HG02571 (cell line): ENCODE results near the gene PGAM1.
"Not testable (repeated sequence)": the region's sequence is repeated elsewhere in the genome, so short reads cannot be mapped to it uniquely, and the experiment has no call there.

ENCODE experiments used
- ATAC-seq: cut with Tn5 transposase; IDR thresholded peaks from one replicate; pipeline ENCODE4 v1.9.1; 2021; ENCODE audit warnings: mild to moderate bottlenecking, moderate library complexity; ENCODE audit not compliant: unreplicated experiment

The PGAM1 gene

GRCh38 chr10:97454330-97455036 is 28.5 kb downstream of the PGAM1 start:
- ATAC-seq: no peak

GRCh38 chr10:97456034-97456685 is 30.2 kb downstream of the PGAM1 start:
- no peak for ATAC-seq

GRCh38 chr10:97456686-97457065 is 30.7 kb downstream of the PGAM1 start:
- ATAC-seq: no peak

GRCh38 chr10:97459111-97459510 is 33.1 kb downstream of the PGAM1 start:
- ATAC-seq: no peak

GRCh38 chr10:97459933-97460332 is 33.9 kb downstream of the PGAM1 start:
- ATAC-seq: no peak

GRCh38 chr10:97462309-97462708 is 36.3 kb downstream of the PGAM1 start:
- no peak for ATAC-seq

- no peak for ATAC-seq
Observed at GRCh38 chr10:97463363-97464132, 37.6 kb downstream of the PGAM1 start.

GRCh38 chr10:97464226-97464625 is 38.2 kb downstream of the PGAM1 start:
- no peak for ATAC-seq

- no peak for ATAC-seq
Observed at GRCh38 chr10:97465982-97466381, 40.0 kb downstream of the PGAM1 start.

GRCh38 chr10:97466755-97467154 is 40.8 kb downstream of the PGAM1 start:
- ATAC-seq: no peak

- no peak for ATAC-seq
Observed at GRCh38 chr10:97468162-97468561, 42.2 kb downstream of the PGAM1 start.

GRCh38 chr10:97468781-97469180 is 42.8 kb downstream of the PGAM1 start:
- not testable (repeated sequence) for ATAC-seq

GRCh38 chr10:97474918-97475317 is 48.9 kb downstream of the PGAM1 start:
- no peak for ATAC-seq

GRCh38 chr10:97475936-97476594 is 50.1 kb downstream of the PGAM1 start:
- ATAC-seq: no peak

GRCh38 chr10:97479410-97479809 is 53.4 kb downstream of the PGAM1 start:
- not testable (repeated sequence) for ATAC-seq

- no peak for ATAC-seq
Observed at GRCh38 chr10:97479939-97480338, 53.9 kb downstream of the PGAM1 start.

GRCh38 chr10:97481071-97481470 is 55.1 kb downstream of the PGAM1 start:
- no peak for ATAC-seq

GRCh38 chr10:97482381-97482780 is 56.4 kb downstream of the PGAM1 start:
- no peak for ATAC-seq
